ENCODE measurements around the gene PAXIP1. TPM values are rescaled to one million over a fixed set of nuclear protein-coding genes. Genes with fewer than 3 reads are reported as not detected.

Gene PAXIP1
- total RNA-seq, 4 donors from 2014 or later = 6.5 to 9.0 (median 7.7) TPM

- intact Hi-C loops (cut with DNase I; ENCODE audit: low total_unique reads) (no loop called here), in situ Hi-C loops (cut with MboI; ENCODE audit: low sequenced_read_pairs in 4 of 4) (no loop called here)
- Histone ChIP-seq H3K27ac (no peak overlapping the region), H3K36me3 (peaks cover 0 to 20% of the 10 kb centered on the region in 2 donors), H3K9me3 (no peaks in the 10 kb centered on the region), H3K27me3 (no peaks in the 10 kb centered on the region), H3K4me3 (no peak overlapping the region), H3K4me1 (peaks cover 7 to 11% of the 10 kb centered on the region in 2 donors)
- no peak for TF ChIP-seq CTCF (IDR thresholded peaks at IDR 0.05 in 4 of 5, conservative IDR thresholded peaks at IDR 0.05 in 1 of 5)
- no peak for TF ChIP-seq POLR2A (IDR thresholded peaks at IDR 0.05)
- ATAC-seq (no peak), DNase-seq (no peak)
Observed at GRCh38 chr7:154998481-154998880, 4.4 kb downstream of the PAXIP1 start.

- H3K36me3 ChIP-seq = peaks cover 0 to 24% of the 10 kb centered on the region in 2 donors
- DNase-seq (no peak), ATAC-seq (no peak)
- no peaks in the 10 kb centered on the region for H3K9me3 ChIP-seq
- no peaks in the 10 kb centered on the region for H3K27me3 ChIP-seq
- intact Hi-C loops (cut with DNase I; ENCODE audit: low total_unique reads) = no loop called here
- H3K4me3 ChIP-seq = no peak overlapping the region
- in situ Hi-C loops (cut with MboI; ENCODE audit: low sequenced_read_pairs in 4 of 4) = no loop called here
- no peak overlapping the region for H3K27ac ChIP-seq
- TF ChIP-seq CTCF (IDR thresholded peaks at IDR 0.05 in 4 of 5, conservative IDR thresholded peaks at IDR 0.05 in 1 of 5) (no peak), POLR2A (IDR thresholded peaks at IDR 0.05) (no peak)
- H3K4me1 ChIP-seq = peaks cover 7 to 11% of the 10 kb centered on the region in 2 donors
Observed at GRCh38 chr7:154997840-154998370, 5.0 kb downstream of the PAXIP1 start.

GRCh38 chr7:154996756-154997155 is 6.2 kb downstream of the PAXIP1 start:
- Histone ChIP-seq H3K9me3 (no peaks in the 10 kb centered on the region), H3K36me3 (peaks cover 0 to 35% of the 10 kb centered on the region in 2 donors), H3K4me1 (peaks cover 3 to 8% of the 10 kb centered on the region in 2 donors), H3K4me3 (no peak overlapping the region), H3K27me3 (no peaks in the 10 kb centered on the region), H3K27ac (no peak overlapping the region)
- intact Hi-C loops (cut with DNase I; ENCODE audit: low total_unique reads) = no loop called here
- ATAC-seq (no peak), DNase-seq (no peak)
- TF ChIP-seq POLR2A (IDR thresholded peaks at IDR 0.05) (no peak), CTCF (IDR thresholded peaks at IDR 0.05 in 4 of 5, conservative IDR thresholded peaks at IDR 0.05 in 1 of 5) (no peak)
- in situ Hi-C loops (cut with MboI; ENCODE audit: low sequenced_read_pairs in 4 of 4) = no loop called here

- Histone ChIP-seq H3K4me1 (peaks cover 0 to 4% of the 10 kb centered on the region in 2 donors), H3K9me3 (no peaks in the 10 kb centered on the region), H3K27ac (no peak overlapping the region), H3K27me3 (no peaks in the 10 kb centered on the region), H3K4me3 (no peak overlapping the region), H3K36me3 (peaks cover 0 to 37% of the 10 kb centered on the region in 2 donors)
- TF ChIP-seq CTCF (IDR thresholded peaks at IDR 0.05 in 4 of 5, conservative IDR thresholded peaks at IDR 0.05 in 1 of 5) = no peak
- no peak for TF ChIP-seq POLR2A (IDR thresholded peaks at IDR 0.05)
- intact Hi-C loops (cut with DNase I; ENCODE audit: low total_unique reads) = no loop called here
- in situ Hi-C loops (cut with MboI; ENCODE audit: low sequenced_read_pairs in 4 of 4) = no loop called here
- ATAC-seq = no peak
- DNase-seq = no peak
Observed at GRCh38 chr7:154996101-154996500, 6.8 kb downstream of the PAXIP1 start.

GRCh38 chr7:154994996-154995395 is 7.9 kb downstream of the PAXIP1 start:
- no peak for TF ChIP-seq POLR2A (IDR thresholded peaks at IDR 0.05)
- TF ChIP-seq CTCF (IDR thresholded peaks at IDR 0.05 in 4 of 5, conservative IDR thresholded peaks at IDR 0.05 in 1 of 5) = no peak

More at GRCh38 chr7:154994996-154995395, 7.9 kb downstream of the PAXIP1 start:
- Histone ChIP-seq H3K36me3 (peaks cover 0 to 37% of the 10 kb centered on the region in 2 donors), H3K4me3 (no peak overlapping the region), H3K27me3 (no peaks in the 10 kb centered on the region), H3K27ac (no peak overlapping the region), H3K4me1 (no peaks in the 10 kb centered on the region), H3K9me3 (no peaks in the 10 kb centered on the region)
- in situ Hi-C loops (cut with MboI; ENCODE audit: low sequenced_read_pairs in 4 of 4) = no loop called here
- no peak for ATAC-seq
- intact Hi-C loops (cut with DNase I; ENCODE audit: low total_unique reads) = no loop called here
- DNase-seq = no peak
